K562 (cell line): ENCODE measurements around the gene OSBPL10. TPM values are rescaled to one million over a fixed set of nuclear protein-coding genes. Genes with fewer than 3 reads are reported as not detected.

Experiments used
- ATAC-seq: fragments of 200-7000 bp; cut with Tn5 transposase; 3 replicates; pipeline ENCODE4 v1.9.1; 2020; ENCODE audit warnings: moderate library complexity
- BruUV-seq: library from RNA; stranded (reverse); fragments of 400-500 nt; replicated peaks from 2 replicates; lab custom pipeline; 2021; lab: Mats Ljungman, UMichigan
- CTCF ChIA-PET: fragments of 300-600 bp; formaldehyde crosslinking; extraction: SDS; loops from one replicate; lab custom pipeline; 2021; ENCODE audit warnings: low intra/inter-chr PET ratio; lab: Yijun Ruan, JAX
- POLR2A ChIA-PET: fragments of 300-600, 350-650 bp; sonication (Branson Sonifier 250); formaldehyde crosslinking; extraction: SDS; loops from one replicate; lab custom pipeline; 2021; ENCODE audit warnings: antibody characterized with exemption, inconsistent platforms; lab: Yijun Ruan, JAX
- DNase-seq, 4 experiments: peaks; one replicate each; pipeline versions ENCODE4 v3.0.0 to v3.0.0-alpha.2; 2011 to 2018; ENCODE audit warnings: low spot score in 3 of 4, mixed read lengths in 3 of 4; ENCODE audit errors: extremely low read depth in 1 of 4
- FAIRE-seq: peaks from 2 replicates; lab custom pipeline; 2011; peaks lifted over from hg19 to GRCh38; lab: Jason Lieb, UNC
- H2AFZ ChIP-seq: 2 replicates; pipeline ENCODE4 v1.6.0; 2011; ENCODE audit warnings: low read depth, low read length, control low read depth, inconsistent platforms
- H3K27ac ChIP-seq: fragments of 200-600 bp; 3 replicates; pipeline ENCODE4 v1.8.0; 2011; ENCODE audit warnings: low read depth, mild to moderate bottlenecking, control low read depth, inconsistent platforms, low read length, moderate library complexity, mixed read lengths; ENCODE audit errors: extremely low read depth
- H3K27me3 ChIP-seq, 2 experiments: fragments of 300-600 bp in 1 of 2; 2 replicates in 1 of 2; 3 replicates in 1 of 2; pipeline versions ENCODE4 v1.6.0 to v1.8.0; 2011; ENCODE audit warnings: inconsistent platforms in 2 of 2, low read length in 2 of 2, mild to moderate bottlenecking in 1 of 2, mixed read lengths in 1 of 2, moderate library complexity in 1 of 2; ENCODE audit not compliant: control insufficient read depth in 2 of 2, insufficient read depth in 2 of 2
- H3K36me3 ChIP-seq: fragments of 300-600 bp; 3 replicates; pipeline ENCODE4 v1.8.0; 2011; ENCODE audit warnings: mild to moderate bottlenecking, low read length, inconsistent platforms; ENCODE audit not compliant: control insufficient read depth, insufficient read depth
- H3K4me1 ChIP-seq, 2 experiments: fragments of 200-600 bp in 1 of 2; replicated peaks in 1 of 2; 2 replicates in 1 of 2; 3 replicates in 1 of 2; pipeline versions ENCODE4 v1.5.1 to v1.8.0; 2011; ENCODE audit warnings: inconsistent platforms in 2 of 2, low read length in 2 of 2, mild to moderate bottlenecking in 1 of 2, mixed read lengths in 1 of 2, moderate library complexity in 1 of 2; ENCODE audit not compliant: control insufficient read depth in 2 of 2, insufficient read depth in 2 of 2
- H3K4me2 ChIP-seq: 2 replicates; pipeline ENCODE4 v1.6.1; 2011; ENCODE audit warnings: low read length, control low read depth, inconsistent platforms, mixed read lengths; ENCODE audit not compliant: insufficient read depth
- H3K4me3 ChIP-seq: fragments of 200-600 bp; sonication (generic), shearing (Covaris generic); 2 replicates; pipeline ENCODE4 v1.5.1; 2016; ENCODE audit warnings: control low read depth, inconsistent platforms
- H3K79me2 ChIP-seq: fragments of 200-600 bp; 3 replicates; pipeline ENCODE4 v1.8.0; 2011; ENCODE audit warnings: low read length, inconsistent platforms; ENCODE audit not compliant: control insufficient read depth, insufficient read depth
- H3K9ac ChIP-seq, 2 experiments: 2 replicates each; pipeline versions ENCODE4 v1.6.0 to v1.6.1; 2011; ENCODE audit warnings: low read depth in 2 of 2, low read length in 2 of 2, control low read depth in 1 of 2, inconsistent platforms in 1 of 2, mild to moderate bottlenecking in 1 of 2, mixed read lengths in 1 of 2; ENCODE audit not compliant: insufficient read depth in 1 of 2
- H3K9me1 ChIP-seq: one replicate; pipeline ENCODE4 v1.6.0; 2011; ENCODE audit warnings: inconsistent platforms, mild to moderate bottlenecking, low read length, moderate library complexity; ENCODE audit not compliant: control insufficient read depth, insufficient read depth
- H3K9me3 ChIP-seq: replicated peaks from 2 replicates; pipeline ENCODE4 v1.5.1; 2011; ENCODE audit warnings: low read depth, low read length, inconsistent platforms; ENCODE audit not compliant: control insufficient read depth, insufficient read depth
- H4K20me1 ChIP-seq: replicated peaks from 2 replicates; pipeline ENCODE4 v1.6.1; 2011; ENCODE audit warnings: low read length, inconsistent platforms, mixed read lengths; ENCODE audit not compliant: control insufficient read depth, insufficient read depth
- CBFA2T2 ChIP-seq: fragments of 450-650 bp; conservative IDR thresholded peaks from 2 replicates; pipeline ENCODE4 v1.6.1; 2017; ENCODE audit warnings: mild to moderate bottlenecking
- CCAR2 ChIP-seq: fragments of 200-400 bp; formaldehyde crosslinking; IDR thresholded peaks from 2 replicates; pipeline ENCODE4 v1.6.1; 2017; ENCODE audit warnings: mild to moderate bottlenecking, low read depth, low read length
- CHD1 ChIP-seq: fragments of 200-600 bp; sonication (generic); IDR thresholded peaks from one replicate; pipeline ENCODE4 v1.6.1; 2012; ENCODE audit warnings: mild to moderate bottlenecking, moderate library complexity, low read length, inconsistent platforms
- DIDO1 ChIP-seq: fragments of 450-650 bp; IDR thresholded peaks from 2 replicates; pipeline ENCODE4 v1.6.1; 2016; ENCODE audit warnings: low read depth, missing biosample characterization, missing genetic modification characterization
- HNRNPK ChIP-seq: fragments of 200-400 bp; formaldehyde crosslinking; IDR thresholded peaks from one replicate; pipeline ENCODE4 v1.6.1; 2018; ENCODE audit warnings: mild to moderate bottlenecking, low read depth, low read length; ENCODE audit not compliant: poor library complexity, severe bottlenecking
- IRF2 ChIP-seq: sonication (generic); formaldehyde crosslinking; IDR thresholded peaks from 2 replicates; pipeline ENCODE4 v1.8.1; 2022; ENCODE audit warnings: mild to moderate bottlenecking, missing genetic modification reagents
- PHF20 ChIP-seq: fragments of 450-650 bp; IDR thresholded peaks from 2 replicates; pipeline ENCODE4 v1.6.1; 2018; ENCODE audit not compliant: partially characterized antibody
- RB1 ChIP-seq: fragments of 450-650 bp; IDR thresholded peaks from 2 replicates; pipeline ENCODE4 v1.6.1; 2017; ENCODE audit warnings: low read depth, mild to moderate bottlenecking
- SNIP1 ChIP-seq: fragments of 450-650 bp; IDR thresholded peaks from 2 replicates; pipeline ENCODE4 v1.7.1; 2017; ENCODE audit warnings: low read depth, mild to moderate bottlenecking
- SPI1 ChIP-seq: IDR thresholded peaks from 2 replicates; pipeline ENCODE4 v1.6.1; 2011; ENCODE audit warnings: low read depth, low read length, control low read depth, borderline replicate concordance
- ZNF79 ChIP-seq: fragments of 250-450 bp; sonication (Bioruptor Pico); IDR thresholded peaks from 2 replicates; pipeline ENCODE4 v1.4.0; 2020; ENCODE audit warnings: low read depth, mild to moderate bottlenecking, moderate library complexity
- WGBS: fragments of 100-300 bp; shearing (Covaris generic); methylation state at CpG from one replicate; pipeline ENCODE4 v1.1.6; 2016; ENCODE audit warnings: low coverage, mixed read lengths; ENCODE audit not compliant: insufficient coverage; ENCODE audit errors: missing lambda C conversion rate; 5-methylcytosine and 5-hydroxymethylcytosine counted together
- in situ Hi-C: fragments of 300-500 bp; cut with MboI; formaldehyde crosslinking; loops from 4 replicates; pipeline ENCODE4 v1.15.0; 2018; ENCODE audit warnings: inconsistent platforms, mixed read lengths
- intact Hi-C: fragments of 100-400 bp; cut with micrococcal nuclease; formaldehyde crosslinking; loops from 2 replicates; pipeline ENCODE4 v1.14.2; 2022
- polyA plus RNA-seq, 8 experiments: library from polyadenylated mRNA; depleted of rRNA in 4 of 8; stranded (reverse) in 5 of 8; unstranded in 3 of 8; fragments of >200 nt; fragmentation: Nextera tagmentation in 2 of 8; fragmentation: Illumina TruSeq in 1 of 8; extraction: Ambion mirVana in 2 of 8; extraction: Trizol in 1 of 8; gene quantifications; 2 replicates each; pipeline versions ENCODE4 v1.2.1 to v1.2.3, GENCODE V29; 2011 to 2014; ENCODE audit warnings: inconsistent platforms in 1 of 8, missing spikeins in 1 of 8
- total RNA-seq, 7 experiments: library from RNA; depleted of rRNA in 6 of 7; stranded (reverse); fragments of >200 nt in 6 of 7; fragmentation: Illumina TruSeq in 2 of 7; extraction: Trizol in 2 of 7; gene quantifications; 2 replicates each; pipeline versions ENCODE4 v1.2.1 to v1.2.3, GENCODE V29; 2011 to 2021; ENCODE audit warnings: low replicate concordance in 1 of 7
- TF ChIP-seq, protein P1 (sequence below): fragments of 250-450 bp; sonication (Bioruptor Pico); IDR thresholded peaks from 2 replicates; pipeline ENCODE4 v1.8.0; 2021; ENCODE audit warnings: mild to moderate bottlenecking, moderate library complexity
- TF ChIP-seq, protein P2 (sequence below): fragments of 450-650 bp; IDR thresholded peaks from 2 replicates; pipeline ENCODE4 v1.6.1; 2016; ENCODE audit warnings: low read depth, mild to moderate bottlenecking, moderate library complexity
- TF ChIP-seq, protein P3 (sequence below): fragments of 250-450 bp; sonication (Bioruptor Pico); IDR thresholded peaks from 2 replicates; pipeline ENCODE4 v1.8.0; 2021; ENCODE audit warnings: borderline replicate concordance, mild to moderate bottlenecking, moderate library complexity; ENCODE audit not compliant: poor library complexity, severe bottlenecking
- TF ChIP-seq, protein P4 (sequence below): fragments of 250-450 bp; sonication (Bioruptor Pico); IDR thresholded peaks from 2 replicates; pipeline ENCODE4 v1.4.0; 2020

Gene OSBPL10
- total and polyA plus RNA-seq, 9 of the 15 experiments (the other 6 are each of a cell fraction or from before 2014, with no cell fraction given), result 0.03 to 0.19 (median 0.14) TPM; not detected in 2

DNA sequence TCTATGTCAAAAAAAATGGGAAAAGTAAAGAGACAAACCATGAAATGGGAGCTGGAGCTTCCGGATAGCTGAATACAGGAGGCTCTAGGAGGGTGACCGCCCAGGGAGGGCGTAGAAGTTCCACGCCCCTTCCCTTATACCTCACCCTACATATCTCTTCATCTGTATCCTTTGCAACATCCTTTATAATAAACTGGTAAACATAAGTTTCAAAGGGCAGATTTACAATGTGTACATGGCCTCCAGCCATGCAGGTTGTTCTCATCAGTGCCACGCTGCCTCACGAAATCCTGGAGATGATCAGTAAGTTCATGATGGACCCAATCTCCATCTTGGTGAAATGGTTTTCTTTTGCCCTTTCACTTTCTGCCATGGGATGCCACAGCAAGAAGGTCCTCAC lies 121.8 kb downstream of the OSBPL10 start (continued):
- TF ChIP-seq, protein P1, sequence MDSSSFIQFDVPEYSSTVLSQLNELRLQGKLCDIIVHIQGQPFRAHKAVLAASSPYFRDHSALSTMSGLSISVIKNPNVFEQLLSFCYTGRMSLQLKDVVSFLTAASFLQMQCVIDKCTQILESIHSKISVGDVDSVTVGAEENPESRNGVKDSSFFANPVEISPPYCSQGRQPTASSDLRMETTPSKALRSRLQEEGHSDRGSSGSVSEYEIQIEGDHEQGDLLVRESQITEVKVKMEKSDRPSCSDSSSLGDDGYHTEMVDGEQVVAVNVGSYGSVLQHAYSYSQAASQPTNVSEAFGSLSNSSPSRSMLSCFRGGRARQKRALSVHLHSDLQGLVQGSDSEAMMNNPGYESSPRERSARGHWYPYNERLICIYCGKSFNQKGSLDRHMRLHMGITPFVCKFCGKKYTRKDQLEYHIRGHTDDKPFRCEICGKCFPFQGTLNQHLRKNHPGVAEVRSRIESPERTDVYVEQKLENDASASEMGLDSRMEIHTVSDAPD (CRISPR knock-in tag), result no peak
- TF ChIP-seq SNIP1 (no peak), CHD1 (no peak), CCAR2 (no peak), SPI1 (no peak), ZNF79 (CRISPR knock-in tag) (no peak)
- TF ChIP-seq, protein P2, sequence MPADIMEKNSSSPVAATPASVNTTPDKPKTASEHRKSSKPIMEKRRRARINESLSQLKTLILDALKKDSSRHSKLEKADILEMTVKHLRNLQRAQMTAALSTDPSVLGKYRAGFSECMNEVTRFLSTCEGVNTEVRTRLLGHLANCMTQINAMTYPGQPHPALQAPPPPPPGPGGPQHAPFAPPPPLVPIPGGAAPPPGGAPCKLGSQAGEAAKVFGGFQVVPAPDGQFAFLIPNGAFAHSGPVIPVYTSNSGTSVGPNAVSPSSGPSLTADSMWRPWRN, result no peak

DNA sequence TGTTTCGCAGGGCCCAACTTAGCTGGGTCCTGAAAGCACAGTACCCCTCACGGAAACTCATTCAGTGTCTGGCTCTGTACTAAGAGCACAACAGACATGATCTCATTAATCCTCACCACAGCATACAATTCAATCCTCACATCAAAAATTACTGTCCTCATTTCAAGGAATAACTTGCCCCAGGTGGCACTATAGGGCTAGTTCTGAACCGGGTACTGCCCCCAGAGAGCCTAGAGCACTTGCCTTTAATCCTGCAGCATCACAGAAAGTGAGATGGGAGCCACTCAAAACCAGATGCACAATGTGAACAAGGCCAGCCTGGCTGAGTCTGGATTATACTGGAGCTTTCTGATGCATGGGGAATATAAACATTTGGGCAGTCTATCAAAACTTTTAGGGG lies 122.6 kb downstream of the OSBPL10 start:
- ChIA-PET CTCF (no interaction called here), POLR2A (no interaction called here)
- intact Hi-C loops, result no loop called here
- 0% methylated on average over 3 of the region's 3 CpGs for whole genome bisulfite sequencing
- no peak for ATAC-seq
- Histone ChIP-seq H3K27me3 (no peaks in the 10 kb centered on the region), H3K27ac (no peak overlapping the region), H2AFZ (no peak overlapping the region), H3K4me2 (no peak overlapping the region), H3K9ac (no peak overlapping the region), H3K4me3 (no peak overlapping the region), H3K36me3 (no peaks in the 10 kb centered on the region), H3K79me2 (no peaks in the 10 kb centered on the region), H3K9me1 (no peaks in the 10 kb centered on the region), H3K4me1 (no peaks in the 10 kb centered on the region), H3K9me3 (no peaks in the 10 kb centered on the region), H4K20me1 (no peaks in the 10 kb centered on the region)
- no TSS peak for BruUV-seq
- in situ Hi-C loops, result no loop called here
- DNase-seq, result no peak
- FAIRE-seq, result no peak
- TF ChIP-seq RB1, result no peak
- no peak for TF ChIP-seq HNRNPK
- TF ChIP-seq, protein P3, sequence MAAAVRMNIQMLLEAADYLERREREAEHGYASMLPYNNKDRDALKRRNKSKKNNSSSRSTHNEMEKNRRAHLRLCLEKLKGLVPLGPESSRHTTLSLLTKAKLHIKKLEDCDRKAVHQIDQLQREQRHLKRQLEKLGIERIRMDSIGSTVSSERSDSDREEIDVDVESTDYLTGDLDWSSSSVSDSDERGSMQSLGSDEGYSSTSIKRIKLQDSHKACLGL, result no peak
- TF ChIP-seq CBFA2T2, result no peak
- TF ChIP-seq, protein P4, sequence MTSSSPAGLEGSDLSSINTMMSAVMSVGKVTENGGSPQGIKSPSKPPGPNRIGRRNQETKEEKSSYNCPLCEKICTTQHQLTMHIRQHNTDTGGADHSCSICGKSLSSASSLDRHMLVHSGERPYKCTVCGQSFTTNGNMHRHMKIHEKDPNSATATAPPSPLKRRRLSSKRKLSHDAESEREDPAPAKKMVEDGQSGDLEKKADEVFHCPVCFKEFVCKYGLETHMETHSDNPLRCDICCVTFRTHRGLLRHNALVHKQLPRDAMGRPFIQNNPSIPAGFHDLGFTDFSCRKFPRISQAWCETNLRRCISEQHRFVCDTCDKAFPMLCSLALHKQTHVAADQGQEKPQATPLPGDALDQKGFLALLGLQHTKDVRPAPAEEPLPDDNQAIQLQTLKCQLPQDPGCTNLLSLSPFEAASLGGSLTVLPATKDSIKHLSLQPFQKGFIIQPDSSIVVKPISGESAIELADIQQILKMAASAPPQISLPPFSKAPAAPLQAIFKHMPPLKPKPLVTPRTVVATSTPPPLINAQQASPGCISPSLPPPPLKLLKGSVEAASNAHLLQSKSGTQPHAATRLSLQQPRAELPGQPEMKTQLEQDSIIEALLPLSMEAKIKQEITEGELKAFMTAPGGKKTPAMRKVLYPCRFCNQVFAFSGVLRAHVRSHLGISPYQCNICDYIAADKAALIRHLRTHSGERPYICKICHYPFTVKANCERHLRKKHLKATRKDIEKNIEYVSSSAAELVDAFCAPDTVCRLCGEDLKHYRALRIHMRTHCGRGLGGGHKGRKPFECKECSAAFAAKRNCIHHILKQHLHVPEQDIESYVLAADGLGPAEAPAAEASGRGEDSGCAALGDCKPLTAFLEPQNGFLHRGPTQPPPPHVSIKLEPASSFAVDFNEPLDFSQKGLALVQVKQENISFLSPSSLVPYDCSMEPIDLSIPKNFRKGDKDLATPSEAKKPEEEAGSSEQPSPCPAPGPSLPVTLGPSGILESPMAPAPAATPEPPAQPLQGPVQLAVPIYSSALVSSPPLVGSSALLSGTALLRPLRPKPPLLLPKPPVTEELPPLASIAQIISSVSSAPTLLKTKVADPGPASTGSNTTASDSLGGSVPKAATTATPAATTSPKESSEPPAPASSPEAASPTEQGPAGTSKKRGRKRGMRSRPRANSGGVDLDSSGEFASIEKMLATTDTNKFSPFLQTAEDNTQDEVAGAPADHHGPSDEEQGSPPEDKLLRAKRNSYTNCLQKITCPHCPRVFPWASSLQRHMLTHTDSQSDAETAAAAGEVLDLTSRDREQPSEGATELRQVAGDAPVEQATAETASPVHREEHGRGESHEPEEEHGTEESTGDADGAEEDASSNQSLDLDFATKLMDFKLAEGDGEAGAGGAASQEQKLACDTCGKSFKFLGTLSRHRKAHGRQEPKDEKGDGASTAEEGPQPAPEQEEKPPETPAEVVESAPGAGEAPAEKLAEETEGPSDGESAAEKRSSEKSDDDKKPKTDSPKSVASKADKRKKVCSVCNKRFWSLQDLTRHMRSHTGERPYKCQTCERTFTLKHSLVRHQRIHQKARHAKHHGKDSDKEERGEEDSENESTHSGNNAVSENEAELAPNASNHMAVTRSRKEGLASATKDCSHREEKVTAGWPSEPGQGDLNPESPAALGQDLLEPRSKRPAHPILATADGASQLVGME (CRISPR knock-in tag), result no peak
- TF ChIP-seq DIDO1 (tag), result no peak
- TF ChIP-seq IRF2 (CRISPR knock-in tag), result no peak
- no peak for TF ChIP-seq PHF20
